Measurements from ENCODE around the gene TMCC3.
"Not testable (repeated sequence)": the region's sequence is repeated elsewhere in the genome, so short reads cannot be mapped to it uniquely, and the experiment has no call there.

The TMCC3 gene

DNA sequence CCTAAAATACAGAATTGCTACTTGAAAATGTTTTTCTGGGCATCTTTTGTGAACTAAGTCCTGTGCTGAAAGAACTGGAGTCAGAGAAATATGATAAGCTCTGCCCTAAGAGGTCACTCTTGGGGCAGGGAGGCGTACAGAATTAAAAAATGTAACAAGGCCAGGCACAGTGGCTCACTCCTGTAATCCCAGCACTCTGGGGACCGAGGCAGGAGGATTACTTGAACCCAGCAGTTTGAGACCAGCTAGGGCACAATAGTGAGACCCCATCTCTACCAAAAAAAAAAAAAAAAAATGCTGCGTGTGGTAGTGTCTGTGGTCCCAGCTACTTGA lies 46.0 kb downstream of the TMCC3 start:
- H3K4me3 ChIP-seq (ENCODE audit: low read depth, low read length): no peak overlapping the region
- TF ChIP-seq, protein P1, sequence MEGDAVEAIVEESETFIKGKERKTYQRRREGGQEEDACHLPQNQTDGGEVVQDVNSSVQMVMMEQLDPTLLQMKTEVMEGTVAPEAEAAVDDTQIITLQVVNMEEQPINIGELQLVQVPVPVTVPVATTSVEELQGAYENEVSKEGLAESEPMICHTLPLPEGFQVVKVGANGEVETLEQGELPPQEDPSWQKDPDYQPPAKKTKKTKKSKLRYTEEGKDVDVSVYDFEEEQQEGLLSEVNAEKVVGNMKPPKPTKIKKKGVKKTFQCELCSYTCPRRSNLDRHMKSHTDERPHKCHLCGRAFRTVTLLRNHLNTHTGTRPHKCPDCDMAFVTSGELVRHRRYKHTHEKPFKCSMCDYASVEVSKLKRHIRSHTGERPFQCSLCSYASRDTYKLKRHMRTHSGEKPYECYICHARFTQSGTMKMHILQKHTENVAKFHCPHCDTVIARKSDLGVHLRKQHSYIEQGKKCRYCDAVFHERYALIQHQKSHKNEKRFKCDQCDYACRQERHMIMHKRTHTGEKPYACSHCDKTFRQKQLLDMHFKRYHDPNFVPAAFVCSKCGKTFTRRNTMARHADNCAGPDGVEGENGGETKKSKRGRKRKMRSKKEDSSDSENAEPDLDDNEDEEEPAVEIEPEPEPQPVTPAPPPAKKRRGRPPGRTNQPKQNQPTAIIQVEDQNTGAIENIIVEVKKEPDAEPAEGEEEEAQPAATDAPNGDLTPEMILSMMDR (IDR thresholded peaks at IDR 0.05; ENCODE audit: low read depth, low read length, missing control alignments): no peak
- no peak for DNase-seq (ENCODE audit: low read depth)

DNA sequence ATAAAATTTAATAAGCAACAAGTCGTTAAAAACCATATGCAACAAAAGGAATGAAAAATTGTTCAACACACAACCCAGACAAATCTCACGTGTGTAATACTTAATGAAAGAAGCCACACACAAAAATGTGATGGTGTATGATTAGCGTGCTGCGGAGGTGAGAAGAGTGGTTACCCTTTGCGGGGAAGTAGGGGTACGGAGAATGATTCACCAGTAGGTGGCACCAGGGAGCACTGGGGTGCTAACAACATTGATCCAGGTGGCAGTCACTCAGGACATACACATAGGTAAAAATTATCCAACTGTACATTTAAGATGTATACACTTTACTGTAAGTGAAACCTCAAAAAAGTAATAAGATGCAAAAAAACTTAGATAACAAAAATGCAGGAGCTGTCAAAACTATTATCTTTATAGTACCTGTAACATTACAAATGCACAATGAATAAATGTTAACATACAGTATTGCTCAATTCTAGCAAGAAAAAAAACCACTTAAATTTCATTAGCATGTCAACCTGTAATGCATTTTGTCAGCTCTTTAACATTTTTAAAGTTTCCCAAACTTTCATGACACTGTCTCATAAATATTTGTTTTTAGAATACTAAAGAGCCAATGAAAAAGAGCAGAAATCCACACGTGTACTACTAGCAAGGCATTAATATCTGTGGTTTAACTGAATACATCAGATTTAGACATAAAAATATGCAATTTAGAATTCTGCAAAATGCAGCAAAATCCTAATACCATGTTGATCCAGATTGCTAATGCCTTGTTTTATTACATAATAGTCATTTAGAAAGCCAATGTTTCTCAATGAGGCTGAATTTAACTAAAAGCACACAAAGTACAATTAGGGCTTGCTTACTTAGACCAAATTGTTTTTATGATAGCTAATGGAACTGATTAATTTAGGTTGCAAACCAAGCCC lies 46.7 kb downstream of the TMCC3 start:
- DNase-seq (ENCODE audit: low read depth): peak; percentile 18
- TF ChIP-seq, protein P1 (IDR thresholded peaks at IDR 0.05; ENCODE audit: low read depth, low read length, missing control alignments): peak; percentile 77
- no peak overlapping the region for H3K4me3 ChIP-seq (ENCODE audit: low read depth, low read length)

DNA sequence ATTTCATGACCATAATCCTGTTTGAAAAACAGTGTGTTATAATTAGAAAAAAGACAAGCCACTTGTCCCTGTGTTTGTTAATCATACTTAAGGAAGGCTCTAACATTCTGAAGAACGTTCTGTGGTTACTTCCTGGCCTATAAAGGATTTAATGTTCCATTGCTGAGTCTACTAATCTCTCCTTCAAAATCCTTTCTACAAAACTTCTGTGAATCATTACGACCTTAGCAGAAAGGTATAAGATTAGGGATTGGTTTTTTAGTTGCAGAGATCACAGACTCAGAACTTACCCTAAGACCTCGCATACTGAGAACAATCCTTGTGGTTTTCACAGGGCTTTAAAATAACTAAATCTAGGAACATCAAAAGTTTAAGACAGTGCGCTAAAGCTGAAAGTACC lies 48.3 kb downstream of the TMCC3 start:
- no peak for DNase-seq (ENCODE audit: low read depth)
- TF ChIP-seq, protein P1 (IDR thresholded peaks at IDR 0.05; ENCODE audit: low read depth, low read length, missing control alignments): no peak
- H3K4me3 ChIP-seq (ENCODE audit: low read depth, low read length): no peak overlapping the region

DNA sequence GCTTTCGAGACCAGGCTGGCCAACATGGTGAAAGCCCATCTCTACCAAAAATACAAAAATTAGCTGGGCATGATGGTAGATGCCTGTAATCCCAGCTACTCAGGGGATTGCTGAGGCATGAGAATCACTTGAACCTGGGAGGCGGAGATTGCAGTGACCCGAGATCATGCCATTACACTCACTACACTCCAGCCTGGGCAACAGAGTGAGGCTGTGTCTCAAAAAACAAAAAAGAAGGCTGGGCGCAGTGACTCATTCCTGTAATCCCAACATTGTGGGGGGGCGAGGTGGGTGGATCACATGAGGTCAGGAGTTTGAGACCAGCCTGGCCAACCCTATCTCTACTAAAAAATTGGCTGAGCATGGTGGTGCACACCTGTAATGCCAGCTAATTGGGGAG lies 49.0 kb downstream of the TMCC3 start:
- H3K4me3 ChIP-seq (ENCODE audit: low read depth, low read length): not testable (repeated sequence)

DNA sequence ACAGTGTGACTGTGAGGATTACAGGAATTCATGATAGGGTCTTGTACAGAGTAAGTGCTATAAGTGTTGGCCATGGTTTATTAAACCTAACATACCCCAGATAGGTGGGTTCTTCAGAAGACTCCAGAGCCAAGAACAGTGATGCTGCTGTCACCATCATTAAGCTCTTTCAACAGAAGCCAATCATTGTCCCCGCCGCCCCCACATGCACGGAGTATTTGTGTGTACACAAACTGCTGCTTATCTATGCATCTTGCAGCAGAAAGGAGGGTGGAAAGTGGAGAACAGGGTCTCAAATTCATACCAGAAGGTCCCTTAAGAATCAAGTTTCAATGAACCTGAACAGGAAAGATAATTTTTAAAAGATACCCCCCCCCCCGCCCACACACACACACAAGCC lies 51.2 kb downstream of the TMCC3 start:
- H3K4me3 ChIP-seq (ENCODE audit: low read depth, low read length): no peak overlapping the region
- TF ChIP-seq, protein P1 (IDR thresholded peaks at IDR 0.05; ENCODE audit: low read depth, low read length, missing control alignments): no peak
- DNase-seq (ENCODE audit: low read depth): no peak

More for the DNA sequence above, 49.0 kb downstream of the TMCC3 start:
- DNase-seq (ENCODE audit: low read depth): not testable (repeated sequence)

DNA sequence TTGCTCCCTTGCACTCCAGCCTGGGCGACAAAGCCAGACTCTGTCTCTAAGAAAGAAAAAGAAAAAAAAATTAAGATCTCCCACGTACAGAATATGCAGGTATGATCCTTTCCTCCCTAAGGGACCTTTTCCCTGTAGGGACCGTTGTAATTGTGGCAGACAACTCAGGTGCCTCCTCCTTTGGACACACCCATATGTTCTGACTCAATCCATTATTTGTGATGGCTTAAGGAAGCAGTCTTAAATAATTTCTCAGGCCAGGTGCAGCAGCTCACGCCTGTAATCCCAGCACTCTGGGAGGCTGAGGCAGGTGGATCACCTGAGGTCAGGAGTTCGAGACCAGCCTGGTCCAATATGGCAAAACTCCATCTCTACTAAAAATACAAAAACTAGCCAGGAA lies 53.1 kb downstream of the TMCC3 start:
- no peak for DNase-seq (ENCODE audit: low read depth)
- TF ChIP-seq, protein P1 (IDR thresholded peaks at IDR 0.05; ENCODE audit: low read depth, low read length, missing control alignments): no peak
- no peak overlapping the region for H3K4me3 ChIP-seq (ENCODE audit: low read depth, low read length)

DNA sequence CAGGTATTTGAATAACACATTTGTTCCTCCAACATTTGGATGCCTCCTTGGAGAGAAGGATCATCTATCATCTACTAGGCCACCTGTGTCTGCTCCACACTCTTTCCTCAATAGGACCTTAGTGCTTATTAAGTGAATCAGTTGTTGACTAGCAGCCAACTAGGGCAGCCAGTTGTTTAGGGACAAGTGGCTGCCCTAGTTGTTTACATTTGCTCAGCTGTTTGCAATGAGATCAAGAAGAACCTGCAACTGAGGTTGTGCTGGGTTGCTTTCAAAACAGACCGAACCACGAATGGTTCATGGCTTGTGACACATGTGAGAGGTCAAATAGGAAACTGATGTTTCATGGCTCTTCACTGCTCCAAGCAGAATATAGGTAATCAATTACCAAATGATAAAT lies 53.8 kb downstream of the TMCC3 start:
- TF ChIP-seq, protein P1 (IDR thresholded peaks at IDR 0.05; ENCODE audit: low read depth, low read length, missing control alignments): no peak

More for the DNA sequence above, 53.8 kb downstream of the TMCC3 start:
- DNase-seq (ENCODE audit: low read depth): no peak
- no peak overlapping the region for H3K4me3 ChIP-seq (ENCODE audit: low read depth, low read length)
